K562 (cell line): ENCODE results near the gene TMEM242.

Experiments used
- CEBPB ChIP-seq: fragments of 450-650 bp; IDR thresholded peaks from 2 replicates; pipeline ENCODE4 v1.6.1; 2016; ENCODE audit warnings: missing genetic modification characterization, missing compliant biosample characterization
- EGR1 ChIP-seq: fragments of 450-650 bp; conservative IDR thresholded peaks from 2 replicates; pipeline ENCODE4 v1.6.1; 2017; ENCODE audit warnings: mild to moderate bottlenecking
- JUND ChIP-seq, 2 experiments: IDR thresholded peaks; 2 replicates in 1 of 2; 3 replicates in 1 of 2; pipeline ENCODE4 v1.6.1; 2011; ENCODE audit warnings: borderline replicate concordance in 2 of 2, low read depth in 2 of 2, low read length in 2 of 2, improper control_type of control experiment in 1 of 2, missing biosample characterization in 1 of 2, missing genetic modification characterization in 1 of 2, missing genetic modification reagents in 1 of 2
- MEF2A ChIP-seq: IDR thresholded peaks from 2 replicates; pipeline ENCODE4 v1.6.1; 2011; ENCODE audit warnings: low read depth, mild to moderate bottlenecking, low read length, moderate library complexity; ENCODE audit not compliant: control insufficient read depth
- POU5F1 ChIP-seq: fragments of 150-350 bp; IDR thresholded peaks from 2 replicates; pipeline ENCODE4 v1.6.1; 2014; ENCODE audit warnings: borderline replicate concordance, low read length, low read depth, mild to moderate bottlenecking; ENCODE audit not compliant: partially characterized antibody
- STAT5B ChIP-seq: fragments of 250-450 bp; sonication (Bioruptor Pico); IDR thresholded peaks from 2 replicates; pipeline ENCODE4 v1.8.0; 2021; ENCODE audit warnings: mild to moderate bottlenecking, inconsistent platforms

DNA sequence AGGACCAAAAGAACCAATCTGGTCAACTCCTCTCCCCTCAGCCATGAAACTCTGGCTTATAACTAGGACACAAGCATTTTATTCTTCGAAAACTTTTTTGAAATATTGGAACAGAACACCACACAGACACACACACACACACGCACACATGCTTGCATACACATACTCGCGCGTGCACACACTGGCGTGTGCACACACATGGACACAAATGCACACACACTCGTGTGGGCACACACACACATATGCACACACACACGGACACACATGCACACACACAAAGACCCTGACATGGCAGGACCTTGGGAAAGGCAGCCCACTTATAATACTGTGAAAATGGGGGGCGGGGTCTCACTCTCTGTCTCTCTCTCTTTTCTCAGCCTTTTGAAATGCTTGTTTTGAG lies 63.9 kb downstream of the TMEM242 start:
- no peak for TF ChIP-seq POU5F1
- TF ChIP-seq CEBPB (tag), result no peak
- no peak for TF ChIP-seq STAT5B (CRISPR knock-in tag)
- no peak for TF ChIP-seq JUND (IDR thresholded peaks at IDR 0.05; ENCODE audit: borderline replicate concordance, low read depth, low read length)
- TF ChIP-seq JUND (tag; IDR thresholded peaks at IDR 0.05; ENCODE audit: borderline replicate concordance, low read depth, low read length), result no peak
- TF ChIP-seq EGR1, result no peak
- no peak for TF ChIP-seq MEF2A
